ENCODE results near the gene NLRP12. TPM values are rescaled to one million over a fixed set of nuclear protein-coding genes. Genes with fewer than 3 reads are reported as not detected.

NLRP12 gene
- total and polyA plus RNA-seq, 2 of the 4 experiments (the other 2 are of a cell fraction) = not detected

DNA sequence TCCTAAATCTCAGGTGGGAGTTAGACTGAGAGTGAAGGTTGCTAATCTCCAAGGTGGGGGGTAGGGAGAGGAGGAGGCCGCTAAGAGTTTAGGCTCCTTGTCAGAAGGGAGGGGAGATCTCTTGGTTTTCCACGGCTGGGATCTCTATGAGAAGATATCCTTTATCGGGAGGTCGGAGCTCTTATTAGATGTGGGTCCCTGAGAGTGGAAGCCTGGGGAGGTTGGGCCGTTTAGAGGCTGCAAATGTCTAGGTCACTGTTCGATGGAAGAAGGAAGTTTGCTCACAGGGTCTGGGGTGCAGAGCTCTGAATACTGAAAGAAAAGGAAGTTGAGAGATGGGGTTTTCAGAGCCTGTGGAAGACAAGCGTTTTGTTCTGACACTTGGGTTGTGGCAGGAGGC is 47.3 kb upstream of the NLRP12 start:
- Histone ChIP-seq H2AK9ac (replicated peaks; ENCODE audit: low read depth, low read length, poor library complexity) (no peak overlapping the region), H3K18ac (ENCODE audit: low read depth, low read length) (no peak overlapping the region), H2BK120ac (ENCODE audit: low read depth, low read length) (no peak overlapping the region), H3K23ac (ENCODE audit: low read depth, low read length) (no peak overlapping the region), H4K91ac (ENCODE audit: insufficient read depth, low read depth, low read length) (no peak overlapping the region), H3K9me1 (ENCODE audit: insufficient read depth, low read length) (peaks cover 7% of the 10 kb centered on the region; the same call in 1 of the 2 replicates), H2AFZ (replicated peaks; ENCODE audit: low read length, poor library complexity) (no peak overlapping the region), H3K27me3 (ENCODE audit: control insufficient read depth, insufficient read depth, low read length) (no peaks in the 10 kb centered on the region), H4K5ac (ENCODE audit: low read depth, low read length) (no peak overlapping the region), H3K9ac (ENCODE audit: low read depth, low read length) (no peak overlapping the region), H3K36me3 (ENCODE audit: control insufficient read depth, insufficient read depth, low read length) (peaks cover 42% of the 10 kb centered on the region), H3K4me3 (ENCODE audit: insufficient read depth, low read depth, low read length) (no peak overlapping the region), H3K14ac (replicated peaks; ENCODE audit: low read depth, low read length) (no peak overlapping the region), H2BK5ac (ENCODE audit: low read depth, low read length, poor library complexity, severe bottlenecking) (no peak overlapping the region), H3K27ac (ENCODE audit: insufficient read depth, low read length) (no peak overlapping the region), H2BK20ac (ENCODE audit: low read depth, low read length) (no peak overlapping the region), H3K9me3 (ENCODE audit: control insufficient read depth, insufficient read depth, low read length) (no peaks in the 10 kb centered on the region), H3K4ac (ENCODE audit: low read depth, low read length) (no peak overlapping the region), H2AK5ac (ENCODE audit: low read depth, low read length) (no peak overlapping the region), H3K4me1 (ENCODE audit: control insufficient read depth, insufficient read depth, low read length) (peaks cover 4% of the 10 kb centered on the region), H3K4me2 (ENCODE audit: low read depth, low read length) (no peak overlapping the region), H4K8ac (ENCODE audit: low read depth in 2 of 2, low read length in 2 of 2) (no peak overlapping the region), H4K20me1 (ENCODE audit: insufficient read depth, low read length) (peaks cover 55% of the 10 kb centered on the region), H2BK15ac (ENCODE audit: low read depth, low read length) (no peak overlapping the region), H3K56ac (ENCODE audit: extremely low read depth, insufficient read depth, low read length) (no peak overlapping the region), H3K79me1 (ENCODE audit: low read depth in 1 of 2, low read length in 2 of 2) (peaks cover 13 to 62% of the 10 kb centered on the region in 2 experiments)
- dilution Hi-C loops (cut with HindIII; ENCODE audit: low sequenced_read_pairs, unreplicated experiment) = no loop called here
- in situ Hi-C loops (cut with MboI; ENCODE audit: low sequenced_read_pairs) = loop anchor here (10.0 kb wide), 1 partner anchor 583 kb away; no protein-coding TSS in a partner anchor
- CTCF ChIA-PET = no interaction called here
- no TSS peak for BruUV-seq (replicated peaks)
- DNase-seq = no peak
- 100% methylated on average over 2 of the region's 7 CpGs; no CpG with 5 or more reads in 1 of the 2 experiments for WGBS, 2 experiments (ENCODE audit: extremely low coverage in 2 of 2, insufficient read length in 1 of 2)
- TF ChIP-seq RFX5 (IDR thresholded peaks at IDR 0.05; ENCODE audit: low read depth, low read length) = no peak
- no peak for TF ChIP-seq NFE2L2 (IDR thresholded peaks at IDR 0.05; ENCODE audit: low read depth, low read length)
- TF ChIP-seq CHD1 (IDR thresholded peaks at IDR 0.05; ENCODE audit: low read depth, low read length) = no peak
- no peak for TF ChIP-seq CEBPB (IDR thresholded peaks at IDR 0.05; ENCODE audit: low read depth, low read length)
- TF ChIP-seq RCOR1 (IDR thresholded peaks at IDR 0.05; ENCODE audit: insufficient replicate concordance, low read length) = no peak
- no peak for TF ChIP-seq MAZ (IDR thresholded peaks at IDR 0.05; ENCODE audit: borderline replicate concordance, low read depth, low read length)
- TF ChIP-seq SMC3 (IDR thresholded peaks at IDR 0.05; ENCODE audit: low read depth, low read length) = no peak
- no peak for TF ChIP-seq FOS (IDR thresholded peaks at IDR 0.05; ENCODE audit: low read depth, low read length)
- no peak for TF ChIP-seq MAFK (IDR thresholded peaks at IDR 0.05; ENCODE audit: low read depth, low read length)
- no peak for TF ChIP-seq RAD21 (IDR thresholded peaks at IDR 0.05; ENCODE audit: low read length)
- TF ChIP-seq BHLHE40 (IDR thresholded peaks at IDR 0.05; ENCODE audit: low read depth, low read length) = no peak
- no peak for TF ChIP-seq POLR2A (IDR thresholded peaks at IDR 0.05; ENCODE audit: low read depth, low read length)
- no peak for ATAC-seq (ENCODE audit: low read depth)
- POLR2A ChIA-PET (ENCODE audit: unreplicated experiment) = no interaction called here
- intact Hi-C loops (cut with micrococcal nuclease) = no loop called here

Measured in IMR-90 (cell line).